SK-N-MC (cell line): ENCODE measurements around the gene SUPT20HL1.

Experiments used
- EZH2 ChIP-seq: fragments of 200-600 bp; sonication (generic); IDR thresholded peaks from one replicate; pipeline ENCODE4 v1.6.1; 2017; ENCODE audit warnings: antibody characterized with exemption
- FOXP2 ChIP-seq: optimal IDR thresholded peaks from 2 replicates; pipeline ENCODE3; 2011; ENCODE audit warnings: mild to moderate bottlenecking, moderate library complexity; ENCODE audit not compliant: insufficient read depth; ENCODE audit errors: extremely low read length, control extremely low read depth
- POLR2AphosphoS5 ChIP-seq: IDR thresholded peaks from 2 replicates; pipeline ENCODE4 v1.6.1; 2012; ENCODE audit warnings: mild to moderate bottlenecking, low read depth, low read length, borderline replicate concordance

GRCh38 chrX:24371391-24371972 is 11.0 kb downstream of the SUPT20HL1 start:
- TF ChIP-seq EZH2 (no peak), POLR2AphosphoS5 (no peak), FOXP2 (peak; percentile 36)
